GM19397 (cell line): Measurements from ENCODE around the gene KCTD2.

Source experiments
- ATAC-seq: cut with Tn5 transposase; IDR thresholded peaks from one replicate; pipeline ENCODE4 v1.9.1; 2021; ENCODE audit warnings: mild to moderate bottlenecking, moderate library complexity; ENCODE audit not compliant: unreplicated experiment

Gene KCTD2

DNA sequence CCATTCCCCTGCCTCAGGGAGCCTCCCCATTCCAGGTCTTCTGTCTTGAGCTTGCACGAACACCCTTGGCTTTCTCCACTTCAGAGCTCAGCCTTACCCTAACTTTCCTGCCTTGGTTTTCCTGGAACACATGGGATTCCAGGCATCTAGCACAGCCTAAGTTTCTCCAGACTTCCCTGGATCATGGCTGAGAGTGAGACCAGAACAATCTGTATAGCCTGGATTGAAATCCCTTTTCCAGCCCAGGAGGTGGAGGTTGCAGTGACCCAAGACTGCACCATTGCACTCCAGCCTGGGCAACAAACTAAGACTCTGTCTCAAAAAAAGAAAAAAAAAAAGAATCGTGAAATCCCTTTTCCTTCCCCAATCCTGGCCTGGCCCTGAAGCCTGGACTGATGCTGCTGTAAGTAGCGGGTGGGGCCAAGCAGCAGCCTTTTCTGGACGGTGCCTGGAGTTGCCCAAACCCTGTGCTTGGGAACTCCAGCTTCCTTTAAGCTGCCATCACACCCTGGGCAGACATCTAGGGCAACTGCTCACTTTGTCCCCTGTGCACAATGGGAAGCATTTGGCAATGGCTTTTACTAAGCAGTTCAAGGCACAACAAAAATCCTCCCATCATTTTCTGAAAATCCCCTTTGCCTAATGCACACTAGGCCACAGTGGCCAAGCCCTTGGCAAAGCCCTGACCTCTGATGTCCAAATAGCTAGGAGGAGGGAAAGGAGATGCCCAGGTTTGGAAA, 28.7 kb downstream of the KCTD2 start:
- ATAC-seq: no peak

DNA sequence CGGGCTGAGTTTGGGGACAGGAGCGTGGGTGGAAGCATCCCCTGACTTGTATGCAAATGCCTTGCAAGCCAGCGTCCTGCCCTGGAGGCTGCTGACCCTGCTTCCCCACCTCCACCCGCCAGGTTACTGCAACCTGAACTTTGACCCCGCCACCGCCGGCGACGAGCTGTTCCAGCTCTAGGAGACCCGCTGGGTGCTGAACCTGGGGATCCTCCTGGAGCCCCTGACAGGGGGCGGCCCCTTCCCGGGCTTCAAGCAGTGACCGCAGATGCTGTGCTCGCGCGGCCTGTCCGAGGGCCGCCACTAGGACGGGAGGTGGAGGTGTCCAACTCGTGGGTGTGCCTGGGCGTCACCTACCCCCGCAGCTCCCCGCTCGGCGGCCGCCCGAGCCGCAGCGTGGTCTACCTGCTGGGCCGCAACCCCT, 30.1 kb downstream of the KCTD2 start:
- ATAC-seq: peak; percentile 18

DNA sequence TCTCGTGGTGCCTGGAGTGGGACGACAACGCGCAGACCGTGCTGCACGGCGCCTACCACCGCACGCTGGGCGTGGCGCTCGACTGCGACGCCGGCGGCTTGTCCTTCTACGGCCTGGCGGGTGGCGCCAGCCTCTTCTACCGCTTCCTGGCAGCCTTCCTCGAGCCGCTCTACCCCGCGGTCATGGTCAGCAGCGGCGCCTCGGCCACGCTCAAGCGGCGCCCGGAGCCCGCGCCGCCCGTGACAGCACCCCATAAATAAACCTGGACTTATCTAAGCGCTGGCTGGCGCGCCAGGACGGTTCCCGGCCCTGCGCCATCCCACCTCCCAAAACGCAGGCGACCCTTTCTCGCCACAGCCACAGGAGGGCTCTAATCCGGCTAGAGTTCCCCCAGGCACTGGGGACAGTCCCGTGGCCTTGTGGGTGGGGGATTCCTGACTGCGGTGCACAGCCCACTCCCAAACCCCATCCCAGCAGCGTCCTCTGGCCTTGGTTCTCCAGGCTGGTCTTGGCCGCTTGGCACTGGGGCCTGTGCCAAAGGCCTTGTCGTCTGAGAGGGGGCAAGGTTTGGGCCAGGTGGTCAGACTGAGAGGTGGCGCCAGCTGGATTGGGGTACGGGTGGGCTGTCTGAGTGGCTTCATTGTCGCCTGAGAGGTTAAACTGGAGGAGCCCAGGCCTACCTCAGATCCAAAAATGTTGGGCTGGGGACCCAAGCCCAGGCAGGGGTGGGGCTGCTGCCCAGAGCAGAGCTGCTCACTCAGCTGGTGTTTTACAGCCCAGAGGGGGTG, 30.7 kb downstream of the KCTD2 start:
- peak; percentile 46 for ATAC-seq

DNA sequence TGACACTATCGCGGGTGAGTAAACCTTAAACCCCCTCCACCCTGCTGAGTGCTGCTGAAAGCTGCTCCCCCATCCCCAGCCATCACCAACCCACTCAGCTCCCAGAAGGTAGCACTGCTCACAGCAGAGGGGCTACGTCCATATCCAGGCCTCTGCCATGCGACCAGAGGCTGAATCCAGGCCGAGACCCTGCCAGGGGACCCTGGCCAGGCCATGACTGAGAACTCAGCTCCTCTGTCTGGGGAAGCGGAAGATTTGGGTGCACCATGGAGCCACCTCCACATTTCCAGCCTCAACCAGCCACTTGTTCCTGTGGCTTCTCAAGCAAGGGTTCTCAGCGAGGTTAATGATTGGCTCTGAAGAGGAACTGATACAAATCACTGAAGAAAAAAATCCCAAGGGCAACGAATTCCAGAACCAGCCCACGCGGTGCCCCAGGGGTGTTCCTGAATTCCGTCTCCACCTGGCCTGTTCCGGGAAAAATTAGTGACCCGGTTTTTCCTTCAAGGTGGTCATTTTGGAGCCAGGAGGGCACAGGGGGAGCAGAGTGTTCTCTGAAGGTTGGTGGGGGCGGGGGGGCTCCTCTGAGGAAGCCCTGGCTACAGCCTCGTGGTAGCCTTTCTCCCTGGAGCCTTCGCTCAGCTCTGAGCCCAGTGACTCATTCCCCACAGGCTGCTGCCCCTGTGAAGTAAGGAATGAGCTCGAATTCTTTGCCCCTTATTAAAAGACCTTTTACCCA, 31.4 kb downstream of the KCTD2 start:
- peak; percentile 51 for ATAC-seq

DNA sequence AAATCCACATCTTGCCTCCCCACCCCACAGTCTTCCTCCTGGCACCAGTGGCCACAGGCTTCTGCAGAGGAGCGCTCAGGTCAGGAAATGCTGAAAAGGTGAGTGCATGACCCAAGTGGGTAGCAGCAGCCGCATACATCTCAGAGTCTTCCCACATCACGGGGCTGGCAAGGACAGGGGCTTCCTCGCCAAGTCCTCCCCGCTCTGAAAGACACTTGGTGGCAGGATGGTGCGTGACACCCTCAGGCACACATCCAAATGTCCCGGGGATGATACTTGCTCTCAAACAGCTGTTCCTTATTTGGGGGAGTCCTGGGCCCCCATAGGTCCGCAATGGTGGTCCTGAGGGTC, 32.0 kb downstream of the KCTD2 start:
- no peak for ATAC-seq

DNA sequence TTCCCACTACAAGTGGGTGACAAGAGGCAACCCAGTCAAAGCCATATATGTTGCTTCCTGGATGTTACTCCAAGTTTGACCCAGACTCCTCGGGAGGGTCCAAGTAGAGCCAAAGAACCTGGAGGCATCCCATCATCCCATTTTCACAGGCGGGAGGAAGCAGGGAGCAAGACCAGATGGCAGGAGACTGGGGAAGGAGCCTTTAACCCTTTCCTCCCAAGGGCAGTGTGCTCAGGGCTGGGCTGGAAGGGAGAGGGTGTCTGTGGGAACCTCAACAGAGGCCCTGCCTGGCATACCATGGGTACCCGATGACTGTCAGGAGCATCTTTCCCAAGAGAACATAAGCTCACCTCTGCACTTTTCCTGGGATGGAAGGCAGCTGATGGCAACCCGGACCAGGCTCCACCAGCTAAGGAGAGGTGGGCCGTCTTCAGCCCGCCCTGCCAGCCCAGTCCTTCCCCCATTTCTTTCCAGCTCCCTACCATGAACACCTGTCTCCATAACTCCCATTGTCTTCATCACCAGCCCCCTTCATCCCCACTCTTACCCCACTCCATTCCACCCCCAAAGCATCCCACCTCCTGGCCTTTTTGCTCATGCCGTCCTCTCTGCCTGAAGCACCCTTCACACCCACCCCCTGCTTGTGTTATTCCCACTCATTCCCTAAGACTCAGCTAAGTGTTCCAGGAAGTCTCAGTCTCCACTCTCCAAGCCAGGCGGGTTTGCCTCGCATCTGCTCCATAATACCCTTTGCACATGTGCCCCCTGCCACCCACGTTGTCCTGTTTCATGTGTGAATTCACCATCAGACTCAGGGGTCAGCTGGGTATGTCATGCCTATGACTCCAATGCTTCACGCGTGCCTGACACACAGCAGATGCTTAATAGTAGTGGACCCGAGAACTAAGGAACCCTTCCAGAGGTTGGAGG, 34.9 kb downstream of the KCTD2 start:
- no peak for ATAC-seq

DNA sequence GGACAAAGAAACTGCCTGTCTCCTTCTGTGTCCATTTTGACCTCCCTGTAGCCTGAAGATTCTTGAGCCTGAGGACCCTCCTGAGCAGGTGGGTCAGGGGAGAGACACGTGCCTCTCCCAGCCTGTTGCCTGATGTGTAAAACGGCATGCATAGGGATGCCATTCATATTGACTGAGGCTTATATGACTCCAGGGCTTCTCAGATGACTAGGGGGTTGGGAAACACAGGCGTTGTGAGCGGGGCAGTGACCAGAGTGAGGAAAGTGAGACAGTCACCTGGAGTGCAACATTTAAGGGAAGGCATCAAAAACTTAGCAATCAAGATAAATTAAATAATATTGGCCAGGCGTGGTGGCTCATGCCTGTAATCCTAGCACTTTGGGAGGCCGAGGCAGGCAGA, 35.7 kb downstream of the KCTD2 start:
- ATAC-seq: no peak

DNA sequence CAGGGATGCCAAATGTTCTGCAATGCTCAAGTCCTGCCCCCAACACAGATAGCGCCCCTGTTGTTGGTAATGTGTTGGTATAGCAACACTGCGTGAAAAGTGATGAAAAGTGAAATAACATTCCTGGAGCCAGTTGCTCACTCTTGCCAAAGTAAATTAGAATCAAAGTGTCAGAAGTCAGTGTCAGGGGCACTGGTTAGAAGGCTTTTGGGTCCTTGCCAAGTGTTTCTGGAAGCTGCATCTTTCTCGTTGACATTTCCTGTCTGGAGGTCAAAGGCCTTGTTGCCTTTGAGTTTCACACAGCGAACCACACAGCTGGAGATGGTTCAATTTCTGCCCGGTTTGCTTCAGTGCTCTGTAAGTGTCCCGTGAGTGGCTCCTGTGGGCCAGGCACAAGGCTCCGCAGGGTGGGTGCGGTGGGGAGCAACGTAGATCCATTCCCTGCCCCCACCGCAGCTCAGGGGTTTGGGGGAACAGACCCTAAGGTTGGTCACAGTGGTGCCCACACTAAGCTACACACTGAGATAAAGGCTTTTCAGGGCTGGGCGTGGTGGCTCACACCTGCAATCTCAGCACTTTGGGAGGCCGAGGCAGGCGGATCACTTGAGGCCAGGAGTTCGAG, 37.1 kb downstream of the KCTD2 start:
- no peak for ATAC-seq

DNA sequence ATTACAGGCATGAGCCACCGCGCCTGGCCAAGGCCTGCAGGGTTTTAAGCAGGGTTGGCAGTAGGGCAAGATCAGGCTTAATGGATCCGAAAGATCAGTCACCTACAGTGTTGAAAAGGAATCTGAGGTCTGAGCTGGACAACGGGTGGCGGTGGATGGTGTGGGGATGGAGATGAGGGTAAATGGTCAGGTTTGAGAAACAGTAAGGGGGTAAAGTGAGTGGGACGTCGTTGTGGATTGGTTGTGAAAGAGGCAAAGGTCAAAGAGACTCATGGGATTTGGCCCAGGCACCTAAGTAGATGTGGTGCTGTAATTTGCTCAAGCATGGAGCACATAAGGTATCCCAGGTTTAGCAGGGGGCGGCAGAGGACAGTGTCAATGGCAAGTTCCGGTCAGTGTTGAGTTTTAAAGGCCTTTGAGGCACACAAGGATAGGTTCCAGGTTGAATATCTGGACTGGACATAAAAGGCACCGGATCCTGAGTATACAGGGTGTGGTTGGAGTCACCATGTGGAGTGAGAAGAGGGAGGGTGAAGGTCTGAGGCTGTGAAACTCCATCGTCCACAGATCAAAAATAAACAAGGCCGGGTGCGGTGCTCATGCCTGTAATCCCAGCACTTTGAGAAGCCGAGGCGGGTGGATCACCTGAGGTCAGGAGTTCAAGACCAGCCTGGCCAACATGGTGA, 39.6 kb downstream of the KCTD2 start:
- ATAC-seq: no peak

DNA sequence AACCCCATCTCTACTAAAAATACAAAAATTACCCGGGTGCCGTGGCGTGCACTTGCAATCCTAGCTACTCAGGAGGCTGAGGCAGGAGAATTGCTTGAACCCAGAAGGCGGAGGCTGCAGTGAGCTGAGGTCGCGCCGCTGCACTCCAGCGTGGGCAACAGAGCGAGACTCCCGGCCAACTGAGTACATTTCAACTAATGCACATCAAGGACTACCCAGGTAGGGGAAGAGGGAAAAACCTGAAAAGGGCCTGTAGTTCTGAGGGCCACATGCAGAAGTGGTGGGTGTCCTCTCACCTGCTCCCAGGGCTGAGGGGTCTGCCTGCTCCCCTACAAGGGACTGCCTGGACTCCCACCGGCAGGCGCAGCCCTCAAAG, 40.1 kb downstream of the KCTD2 start:
- ATAC-seq: no peak

DNA sequence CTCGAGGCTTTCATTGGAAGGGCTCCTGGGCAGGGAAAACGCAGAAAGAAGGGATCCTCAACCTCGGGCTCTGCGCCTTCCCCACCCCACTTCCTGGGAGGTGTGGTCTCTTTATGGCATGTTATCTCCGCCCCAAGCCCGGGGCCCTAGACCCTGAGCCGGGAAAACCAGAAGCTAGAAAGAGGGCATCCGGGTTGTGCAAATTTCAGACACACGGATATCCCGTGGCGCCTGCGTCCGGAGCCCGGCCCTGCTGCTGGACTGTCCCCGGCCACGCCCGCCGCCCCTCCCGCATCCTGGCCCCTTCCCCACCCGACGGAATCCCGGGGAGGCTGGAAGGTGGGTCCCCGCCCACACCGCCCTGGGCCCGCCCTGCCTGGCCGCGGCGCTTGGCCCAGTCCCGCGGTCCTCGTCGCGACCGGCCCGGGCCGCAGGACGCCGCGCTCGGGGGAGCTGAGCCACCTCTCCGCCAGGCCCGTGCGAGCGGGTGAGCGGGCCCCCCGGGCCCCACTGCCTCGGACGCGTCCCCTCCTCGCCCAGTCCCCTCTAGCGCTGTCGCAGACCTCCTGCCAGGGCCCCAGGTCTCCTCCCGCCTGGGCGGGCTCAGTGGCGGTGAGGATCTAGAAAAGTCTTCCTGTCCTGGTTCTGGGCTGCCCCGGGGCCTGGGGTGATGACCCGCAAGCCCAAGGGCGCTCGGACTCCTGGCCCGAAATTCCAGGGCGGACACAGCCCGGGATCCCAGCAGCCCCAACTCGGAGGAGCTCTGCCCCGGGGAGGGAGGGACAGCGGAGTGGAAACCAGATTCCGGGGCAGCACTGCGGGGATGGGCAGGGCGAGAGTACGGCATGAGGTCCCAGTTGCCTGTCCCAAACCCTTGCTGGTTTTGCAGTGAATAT, 40.8 kb downstream of the KCTD2 start, which contains the start of gene SLC16A5:
Gene SLC16A5, plus strand, starts transcription at position 397 of the 896 bp plus-strand sequence. CDS start 5,683 bp downstream, outside the sequence.
- no peak for ATAC-seq

DNA sequence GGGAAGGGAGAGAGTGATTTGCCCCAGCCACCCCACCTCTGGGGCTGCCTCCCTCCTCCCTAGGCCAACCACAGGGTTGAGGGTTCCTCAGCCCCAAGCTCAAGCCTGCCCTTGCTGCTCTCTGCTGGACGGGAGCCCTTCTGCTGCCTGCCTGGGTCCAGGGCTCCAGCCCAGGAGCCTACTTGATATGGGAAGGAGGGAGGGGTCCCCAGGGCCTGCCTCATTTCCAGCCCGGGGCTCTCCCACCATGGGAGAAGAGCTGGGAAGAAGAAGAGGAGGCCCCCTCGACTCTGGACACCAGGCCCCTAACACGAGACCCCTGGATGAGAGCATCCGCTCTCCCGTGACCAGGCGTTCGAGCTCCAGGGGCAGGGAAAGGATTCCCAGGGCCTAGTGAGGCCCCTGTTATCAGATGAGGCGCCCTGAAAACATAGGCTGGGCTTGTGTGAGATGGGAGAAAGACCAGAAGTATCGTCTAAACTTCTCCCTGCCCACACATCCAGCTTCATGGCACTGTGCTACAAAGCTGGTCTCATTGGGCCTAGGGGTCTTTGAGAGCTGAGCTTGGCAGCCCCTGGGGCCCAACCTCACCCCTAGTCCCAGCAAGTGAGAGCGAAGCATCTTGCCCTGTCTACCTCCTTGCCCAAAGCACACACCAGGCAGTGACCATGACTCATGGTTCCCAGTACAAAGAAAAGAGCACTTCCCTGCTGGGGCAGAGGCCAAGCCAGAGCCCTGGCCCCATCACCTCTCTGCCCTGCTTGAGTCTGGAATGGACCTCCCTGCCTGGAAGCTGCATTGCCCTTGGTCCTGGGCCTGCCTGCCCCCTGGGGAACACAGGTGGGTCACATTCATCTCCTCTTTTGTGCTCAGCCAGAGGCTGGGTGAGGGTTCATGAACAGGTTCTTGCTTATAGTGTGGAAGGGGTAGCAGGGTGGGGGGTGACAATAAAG, 41.7 kb downstream of the KCTD2 start:
- ATAC-seq: no peak

DNA sequence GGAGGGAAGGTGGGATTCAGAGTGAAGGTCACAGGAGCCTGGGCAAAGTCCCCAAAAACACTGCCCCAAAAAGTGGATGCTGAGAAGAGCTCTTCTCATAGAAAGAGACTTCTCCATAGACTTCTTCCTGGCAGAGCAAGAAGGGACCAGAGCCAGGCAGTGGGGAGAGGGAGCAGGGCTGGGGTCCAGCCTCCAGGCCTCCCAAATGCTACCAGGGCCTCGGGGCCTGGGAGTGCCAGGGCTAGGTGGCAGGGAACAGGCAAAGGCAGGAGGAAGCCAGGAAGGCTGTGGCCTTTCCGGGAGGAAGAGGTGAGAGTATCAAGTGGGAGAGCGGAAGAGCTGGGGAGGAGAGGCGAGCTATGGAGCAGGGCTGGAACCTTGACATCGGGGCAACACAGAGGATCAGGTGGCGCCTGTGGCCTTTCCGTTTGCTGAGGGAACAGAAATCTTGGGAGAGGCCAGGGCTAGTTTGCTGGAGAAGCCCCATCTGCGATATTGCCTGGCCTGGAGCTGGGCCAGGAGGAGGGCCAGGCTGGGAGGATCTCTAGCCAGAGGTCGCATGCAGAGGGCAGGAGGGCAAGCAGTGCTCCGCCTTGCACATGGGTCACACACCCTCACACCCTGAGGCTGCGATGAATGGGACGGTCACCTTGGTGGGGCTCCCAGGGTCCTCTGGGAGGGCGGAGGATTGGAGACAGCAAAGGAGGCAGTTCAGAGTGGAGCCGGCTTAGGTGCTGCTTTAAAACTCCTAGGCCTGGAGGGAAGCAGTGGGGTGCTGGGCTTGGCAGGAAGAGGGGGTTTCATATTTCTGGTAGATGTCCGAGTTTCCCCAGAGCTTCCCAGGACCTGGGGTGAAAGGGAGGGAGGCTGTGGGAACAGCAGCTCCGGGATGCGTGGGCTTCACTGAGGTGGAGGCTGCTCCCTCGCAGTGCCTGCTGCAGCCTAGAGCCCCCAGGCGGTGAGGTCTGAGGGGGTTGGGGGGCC, 44.1 kb downstream of the KCTD2 start:
- ATAC-seq: no peak

DNA sequence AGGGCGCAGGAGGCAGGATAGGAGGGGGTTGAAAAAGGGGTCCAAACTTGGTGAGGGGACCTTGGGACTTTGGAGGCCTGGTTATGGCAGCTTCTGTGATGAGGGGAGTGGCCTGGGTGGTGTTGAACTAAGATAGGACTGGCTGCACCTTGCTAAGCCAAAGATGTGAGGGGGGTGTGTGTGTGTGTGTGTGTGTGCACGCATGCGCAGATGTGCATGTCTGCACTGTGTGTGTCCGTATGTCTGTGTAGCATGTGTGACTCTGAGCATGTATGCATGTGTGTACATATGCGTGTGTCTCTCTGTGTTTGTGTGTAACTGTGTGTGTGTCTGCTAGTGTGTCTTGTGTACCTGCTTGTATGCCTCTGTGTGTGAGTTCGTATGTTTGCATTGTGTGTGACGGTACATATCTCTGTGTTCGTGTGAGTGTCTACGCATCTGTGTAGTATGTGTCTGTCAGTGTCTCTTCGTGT, 44.9 kb downstream of the KCTD2 start:
- ATAC-seq: no peak

DNA sequence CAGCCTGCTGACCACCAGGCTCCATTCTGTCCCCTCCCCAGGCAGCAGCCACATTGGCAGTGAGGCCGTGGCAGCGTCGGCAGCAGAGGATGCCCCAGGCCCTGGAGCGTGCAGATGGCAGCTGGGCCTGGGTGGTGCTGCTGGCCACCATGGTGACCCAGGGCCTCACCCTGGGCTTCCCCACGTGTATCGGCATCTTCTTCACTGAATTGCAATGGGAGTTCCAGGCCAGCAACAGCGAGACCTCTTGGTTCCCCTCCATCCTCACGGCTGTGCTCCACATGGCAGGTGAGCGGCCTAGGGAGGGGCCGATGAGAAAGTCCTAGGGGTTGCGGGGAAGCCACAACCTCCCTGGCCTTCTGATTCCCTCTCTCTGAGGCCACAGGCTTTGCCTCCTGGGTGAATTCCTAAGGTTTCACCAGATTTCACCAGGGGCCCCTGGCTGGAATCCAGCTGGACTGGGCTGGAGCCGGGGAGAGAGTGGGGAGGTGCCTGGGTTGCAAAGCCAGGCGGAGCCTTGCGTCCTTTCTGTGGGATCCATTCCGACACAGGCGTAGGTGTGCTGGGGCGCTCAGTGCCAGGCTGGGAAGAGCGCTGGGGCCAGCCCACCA, 46.6 kb downstream of the KCTD2 start:
- no peak for ATAC-seq
